ENCODE results near the gene OPTC. TPM values are rescaled to one million over a fixed set of nuclear protein-coding genes. Genes with fewer than 3 reads are reported as not detected.

Gene OPTC
- total and polyA plus RNA-seq, 9 donors, result 0.08 TPM; not detected in 8

DNA sequence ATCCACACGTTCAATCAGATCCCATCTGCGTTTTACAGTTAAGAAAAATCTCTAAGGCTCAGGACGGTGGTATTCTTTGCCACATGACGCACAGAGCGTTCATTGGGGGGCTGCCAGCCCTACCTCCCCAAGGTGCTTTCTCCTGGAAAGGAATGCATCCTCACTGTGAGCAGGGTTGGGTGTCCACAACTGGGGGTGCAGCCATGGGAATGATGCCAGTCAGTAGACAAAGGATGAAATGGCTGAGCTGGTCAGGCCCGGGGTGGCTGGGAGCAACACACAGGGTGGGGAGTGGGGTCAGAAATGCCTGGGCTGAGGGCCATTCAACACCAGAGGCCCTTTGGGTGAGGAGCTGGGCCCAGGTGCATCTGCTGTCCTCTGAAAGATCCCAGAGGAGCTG lies 25.9 kb downstream of the OPTC start:
- Histone ChIP-seq H3K9me3 (no peaks in the 10 kb centered on the region), H3K27ac (no peak overlapping the region), H3K4me1 (ENCODE audit: insufficient read depth) (peaks cover 10% of the 10 kb centered on the region), H3K36me3 (no peaks in the 10 kb centered on the region), H3K27me3 (no peaks in the 10 kb centered on the region), H3K4me3 (no peak overlapping the region)
- intact Hi-C loops (cut with DNase I), result no loop called here
- WGBS, 3 donors, result 86 to 95% (median 93%) methylated on average over 6 of the region's 6 CpGs
- DNase-seq, result no peak
- TF ChIP-seq EP300 (IDR thresholded peaks at IDR 0.05), result no peak
- TF ChIP-seq, protein P1, sequence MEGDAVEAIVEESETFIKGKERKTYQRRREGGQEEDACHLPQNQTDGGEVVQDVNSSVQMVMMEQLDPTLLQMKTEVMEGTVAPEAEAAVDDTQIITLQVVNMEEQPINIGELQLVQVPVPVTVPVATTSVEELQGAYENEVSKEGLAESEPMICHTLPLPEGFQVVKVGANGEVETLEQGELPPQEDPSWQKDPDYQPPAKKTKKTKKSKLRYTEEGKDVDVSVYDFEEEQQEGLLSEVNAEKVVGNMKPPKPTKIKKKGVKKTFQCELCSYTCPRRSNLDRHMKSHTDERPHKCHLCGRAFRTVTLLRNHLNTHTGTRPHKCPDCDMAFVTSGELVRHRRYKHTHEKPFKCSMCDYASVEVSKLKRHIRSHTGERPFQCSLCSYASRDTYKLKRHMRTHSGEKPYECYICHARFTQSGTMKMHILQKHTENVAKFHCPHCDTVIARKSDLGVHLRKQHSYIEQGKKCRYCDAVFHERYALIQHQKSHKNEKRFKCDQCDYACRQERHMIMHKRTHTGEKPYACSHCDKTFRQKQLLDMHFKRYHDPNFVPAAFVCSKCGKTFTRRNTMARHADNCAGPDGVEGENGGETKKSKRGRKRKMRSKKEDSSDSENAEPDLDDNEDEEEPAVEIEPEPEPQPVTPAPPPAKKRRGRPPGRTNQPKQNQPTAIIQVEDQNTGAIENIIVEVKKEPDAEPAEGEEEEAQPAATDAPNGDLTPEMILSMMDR (IDR thresholded peaks at IDR 0.05), result no peak
- no peak for TF ChIP-seq POLR2A (IDR thresholded peaks at IDR 0.05)

DNA sequence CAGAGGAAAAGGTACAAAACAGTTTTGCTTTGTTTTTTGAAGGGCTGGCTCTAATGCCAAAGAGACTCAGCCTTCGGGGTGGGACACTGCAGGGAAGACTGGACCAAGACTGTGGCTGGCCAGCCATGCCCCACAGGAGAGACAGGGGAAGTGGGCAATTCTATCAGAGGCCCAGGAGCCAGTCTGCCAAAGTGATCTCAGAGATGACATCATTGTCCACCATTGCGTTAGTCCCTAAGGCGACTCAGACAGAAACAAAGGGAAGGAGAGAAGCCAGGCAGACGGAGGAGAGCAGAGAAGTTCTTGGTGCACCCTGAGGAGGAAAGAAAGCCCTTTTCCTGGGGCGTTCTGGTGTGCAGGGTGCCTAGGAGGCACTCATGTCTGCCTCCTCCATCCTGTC lies 26.4 kb downstream of the OPTC start:
- 65 to 92% (median 72%) methylated on average over 5 of the region's 5 CpGs for WGBS, 3 donors
- no peaks in the 10 kb centered on the region for H3K36me3 ChIP-seq
- intact Hi-C loops (cut with DNase I), result no loop called here
- no peak overlapping the region for H3K4me3 ChIP-seq
- TF ChIP-seq, protein P1 (IDR thresholded peaks at IDR 0.05), result no peak
- TF ChIP-seq POLR2A (IDR thresholded peaks at IDR 0.05) (no peak), EP300 (IDR thresholded peaks at IDR 0.05) (no peak)
- H3K9me3 ChIP-seq, result no peaks in the 10 kb centered on the region
- H3K27ac ChIP-seq, result no peak overlapping the region
- H3K4me1 ChIP-seq (ENCODE audit: insufficient read depth), result peaks cover 10% of the 10 kb centered on the region
- no peak for DNase-seq
- no peaks in the 10 kb centered on the region for H3K27me3 ChIP-seq

DNA sequence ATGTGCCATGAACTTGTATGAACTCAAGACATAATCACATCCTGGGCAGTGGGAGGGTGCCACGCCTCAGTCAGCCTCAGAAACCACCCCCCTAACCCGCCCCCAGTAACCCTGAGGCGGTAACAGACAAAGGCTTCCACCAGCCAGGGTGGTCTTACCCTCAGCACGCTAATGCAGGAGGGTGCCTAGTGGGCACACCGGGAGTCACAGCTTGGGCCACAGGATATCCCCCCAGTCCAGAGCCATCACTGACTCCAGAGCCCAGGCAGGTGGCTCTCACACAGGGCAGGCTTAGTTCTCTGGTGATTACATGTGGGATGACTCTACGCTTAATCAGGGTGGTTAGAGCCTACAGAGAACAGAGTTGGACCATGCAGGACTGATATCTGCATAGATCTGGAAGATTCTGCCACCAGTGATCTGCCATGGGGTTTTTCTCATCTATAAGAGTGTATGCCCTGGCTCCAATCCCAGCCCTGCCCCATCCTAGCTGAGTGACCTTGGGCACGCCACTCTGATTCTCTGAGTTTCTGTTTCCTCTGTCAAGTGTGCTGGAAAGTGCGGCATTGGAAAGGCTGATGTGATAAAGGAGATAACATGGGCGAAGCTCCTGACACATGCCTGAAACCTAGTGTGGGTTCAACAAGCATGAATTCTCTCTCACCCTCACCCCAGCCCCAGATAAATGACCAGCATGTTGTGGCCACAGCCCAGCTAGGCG lies 27.3 kb downstream of the OPTC start:
- 65 to 68% (median 66%) methylated on average over 10 of the region's 10 CpGs for whole genome bisulfite sequencing, 3 donors
- no peaks in the 10 kb centered on the region for H3K27me3 ChIP-seq
- intact Hi-C loops (cut with DNase I), result no loop called here
- no peak overlapping the region for H3K4me3 ChIP-seq
- no peaks in the 10 kb centered on the region for H3K36me3 ChIP-seq
- peaks cover 12% of the 10 kb centered on the region for H3K4me1 ChIP-seq (ENCODE audit: insufficient read depth)
- TF ChIP-seq EP300 (IDR thresholded peaks at IDR 0.05), result no peak
- no peak for TF ChIP-seq POLR2A (IDR thresholded peaks at IDR 0.05)
- TF ChIP-seq, protein P1 (IDR thresholded peaks at IDR 0.05), result no peak
- DNase-seq, result no peak
- no peak overlapping the region for H3K27ac ChIP-seq
- no peaks in the 10 kb centered on the region for H3K9me3 ChIP-seq

DNA sequence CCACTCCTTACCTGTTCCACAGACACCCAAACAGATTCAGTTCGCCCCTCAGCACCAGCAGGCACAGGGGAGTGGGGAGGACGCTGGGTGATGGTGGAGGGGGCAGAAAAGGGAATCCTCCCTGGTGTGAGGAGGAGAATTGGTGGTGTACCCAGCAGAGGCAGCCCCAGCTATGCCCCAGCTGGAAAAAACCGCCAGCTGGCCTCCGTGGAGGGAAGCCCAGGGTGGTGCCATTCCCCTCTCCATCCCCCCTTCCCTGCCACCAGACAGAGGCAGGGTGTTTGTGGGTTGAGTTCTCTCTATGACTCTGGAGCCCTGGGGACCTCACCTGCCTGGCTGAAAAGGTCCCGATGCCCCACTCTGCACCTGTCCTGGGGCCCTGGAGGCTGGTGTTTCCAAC lies 27.9 kb downstream of the OPTC start:
- no peak for DNase-seq
- Histone ChIP-seq H3K4me1 (ENCODE audit: insufficient read depth) (peaks cover 12% of the 10 kb centered on the region), H3K27me3 (no peaks in the 10 kb centered on the region), H3K4me3 (no peak overlapping the region), H3K9me3 (no peaks in the 10 kb centered on the region), H3K27ac (no peak overlapping the region), H3K36me3 (no peaks in the 10 kb centered on the region)
- intact Hi-C loops (cut with DNase I), result no loop called here
- WGBS, 3 donors, result 68 to 76% (median 75%) methylated on average over 5 of the region's 5 CpGs
- TF ChIP-seq, protein P1 (IDR thresholded peaks at IDR 0.05), result no peak
- TF ChIP-seq POLR2A (IDR thresholded peaks at IDR 0.05), result no peak
- no peak for TF ChIP-seq EP300 (IDR thresholded peaks at IDR 0.05)

Data from ovary (tissue), 9 donors.